GM18507 (cell line): ENCODE measurements around the gene DDRGK1.
"Not testable (repeated sequence)": the region's sequence is repeated elsewhere in the genome, so short reads cannot be mapped to it uniquely, and the experiment has no call there.

Experiments
- DNase-seq: peaks from one replicate; pipeline ENCODE4 v3.0.0; 2011; ENCODE audit warnings: low read depth; ENCODE audit not compliant: insufficient read length; ENCODE audit errors: extremely low spot score
- FAIRE-seq: peaks from 2 replicates; lab custom pipeline; 2011; peaks lifted over from hg19 to GRCh38; lab: Jason Lieb, UNC

The DDRGK1 gene

GRCh38 chr20:3222635-3223600 lies 18.4 kb upstream of the DDRGK1 start:
- FAIRE-seq = no peak
- DNase-seq = no peak

- DNase-seq = no peak
- no peak for FAIRE-seq
Measured at GRCh38 chr20:3221398-3222226, 17.1 kb upstream of the DDRGK1 start.

GRCh38 chr20:3218307-3218988 lies 14.0 kb upstream of the DDRGK1 start:
- peak; percentile 55 for FAIRE-seq
- DNase-seq = no peak

- FAIRE-seq, DNase-seq: not testable (repeated sequence)
Measured at GRCh38 chr20:3215359-3215917, 11.0 kb upstream of the DDRGK1 start.

- FAIRE-seq (no peak), DNase-seq (no peak)
Measured at GRCh38 chr20:3213226-3213625, 8.7 kb upstream of the DDRGK1 start.

- peak; percentile 12 for FAIRE-seq
- no peak for DNase-seq
Measured at GRCh38 chr20:3210346-3210745, 5.9 kb upstream of the DDRGK1 start.

- DNase-seq (no peak), FAIRE-seq (no peak)
Measured at GRCh38 chr20:3209946-3210317, 5.5 kb upstream of the DDRGK1 start.

GRCh38 chr20:3209257-3209945 lies 4.9 kb upstream of the DDRGK1 start, which contains the start of gene ITPA:
ITPA (plus strand) TSS chr20:3209498; CDS start chr20:3209552, 54 bp downstream.
- FAIRE-seq (peak; percentile 85), DNase-seq (peak; percentile 72)

- no peak for FAIRE-seq
- DNase-seq = no peak
Measured at GRCh38 chr20:3208786-3209256, 4.3 kb upstream of the DDRGK1 start.

- FAIRE-seq = no peak
- peak; percentile 29 for DNase-seq
Measured at GRCh38 chr20:3203315-3204123, 963 bp downstream of the DDRGK1 start.

GRCh38 chr20:3202965-3203314 lies 1.5 kb downstream of the DDRGK1 start:
- FAIRE-seq (no peak), DNase-seq (no peak)

- DNase-seq (no peak), FAIRE-seq (no peak)
Measured at GRCh38 chr20:3199976-3200755, 4.3 kb downstream of the DDRGK1 start.

- FAIRE-seq = no peak
- no peak for DNase-seq
Measured at GRCh38 chr20:3199206-3199605, 5.3 kb downstream of the DDRGK1 start.

GRCh38 chr20:3195590-3196237 lies 8.8 kb downstream of the DDRGK1 start:
- FAIRE-seq (no peak), DNase-seq (no peak)

GRCh38 chr20:3194617-3195280 lies 9.7 kb downstream of the DDRGK1 start:
- FAIRE-seq (no peak), DNase-seq (no peak)

- DNase-seq (no peak), FAIRE-seq (no peak)
Measured at GRCh38 chr20:3193806-3194616, 10.5 kb downstream of the DDRGK1 start.
